Suprapubic skin (tissue), 4 donors: ENCODE measurements around the gene PDE1C. TPM values are rescaled to one million over a fixed set of nuclear protein-coding genes. Genes with fewer than 3 reads are reported as not detected.

Experiments
- DNase-seq, 2 donors: peaks; one replicate each; pipeline ENCODE4 v3.0.0-alpha.2; 2019; ENCODE audit warnings: low spot score in 2 of 2
- H3K27ac ChIP-seq: fragments of 200-600 bp; sonication (generic); one replicate; pipeline ENCODE4 v1.5.1; 2019
- H3K27me3 ChIP-seq: fragments of 200-600 bp; sonication (generic); one replicate; pipeline ENCODE4 v1.5.1; 2019
- H3K36me3 ChIP-seq: fragments of 200-600 bp; sonication (generic); one replicate; pipeline ENCODE4 v1.5.1; 2019
- H3K4me1 ChIP-seq: fragments of 200-600 bp; sonication (generic); one replicate; pipeline ENCODE4 v1.5.1; 2019
- H3K4me3 ChIP-seq: fragments of 200-600 bp; sonication (generic); one replicate; pipeline ENCODE4 v1.5.1; 2019; ENCODE audit warnings: mild to moderate bottlenecking
- H3K9me3 ChIP-seq: fragments of 200-600 bp; sonication (generic); one replicate; pipeline ENCODE4 v1.5.1; 2019
- CTCF ChIP-seq, 2 donors: fragments of 200-600 bp in 1 of 2; fragments of 450-650 bp in 1 of 2; sonication (generic) in 1 of 2; IDR thresholded peaks; one replicate each; pipeline ENCODE4 v1.5.1; 2016 to 2019; ENCODE audit warnings: antibody characterized with exemption in 2 of 2, mild to moderate bottlenecking in 1 of 2, moderate library complexity in 1 of 2
- EP300 ChIP-seq: sonication (generic); formaldehyde crosslinking; IDR thresholded peaks from one replicate; pipeline ENCODE4 v1.6.1; 2017; ENCODE audit warnings: antibody characterized with exemption
- POLR2A ChIP-seq, 2 donors: fragments of 450-650 bp; IDR thresholded peaks; one replicate each; pipeline ENCODE4 v1.6.1; 2017; ENCODE audit warnings: antibody characterized with exemption in 2 of 2, mild to moderate bottlenecking in 2 of 2, moderate library complexity in 2 of 2
- POLR2AphosphoS5 ChIP-seq, 3 donors: sonication (generic); formaldehyde crosslinking; IDR thresholded peaks; one replicate each; pipeline ENCODE4 v1.6.1; 2017; ENCODE audit warnings: antibody characterized with exemption in 3 of 3
- WGBS: methylation state at CpG from one replicate; pipeline ENCODE4 v1.1.5; 2018; 5-methylcytosine and 5-hydroxymethylcytosine counted together
- total RNA-seq, 4 donors: library from RNA; depleted of rRNA; stranded (reverse); fragments of >200 nt; gene quantifications; one replicate each; pipeline ENCODE4 v1.1.0, GENCODE V29; 2016

PDE1C gene
- total RNA-seq, 4 donors from 2014 or later = 0.64 to 1.8 (median 0.83) TPM

GRCh38 chr7:32037650-32038198 is 32.5 kb downstream of the PDE1C start:
- Histone ChIP-seq H3K27ac (no peak overlapping the region), H3K4me1 (no peaks in the 10 kb centered on the region), H3K4me3 (no peak overlapping the region), H3K36me3 (no peaks in the 10 kb centered on the region), H3K27me3 (no peaks in the 10 kb centered on the region), H3K9me3 (no peaks in the 10 kb centered on the region)
- no peak for DNase-seq
- TF ChIP-seq POLR2AphosphoS5 (IDR thresholded peaks at IDR 0.05) = no peak
- TF ChIP-seq CTCF (IDR thresholded peaks at IDR 0.05) = no peak
- no peak for TF ChIP-seq EP300
- TF ChIP-seq POLR2A (IDR thresholded peaks at IDR 0.05) = no peak

GRCh38 chr7:32036557-32036956 is 33.6 kb downstream of the PDE1C start:
- Histone ChIP-seq H3K27me3 (no peaks in the 10 kb centered on the region), H3K9me3 (no peaks in the 10 kb centered on the region), H3K4me1 (no peaks in the 10 kb centered on the region), H3K4me3 (no peak overlapping the region), H3K27ac (no peak overlapping the region), H3K36me3 (no peaks in the 10 kb centered on the region)
- TF ChIP-seq CTCF (IDR thresholded peaks at IDR 0.05) (no peak), POLR2A (IDR thresholded peaks at IDR 0.05) (no peak), EP300 (no peak), POLR2AphosphoS5 (IDR thresholded peaks at IDR 0.05) (no peak)
- DNase-seq = no peak
- WGBS = 69% methylated on average over 2 of the region's 2 CpGs

- WGBS = 62% methylated on average over 2 of the region's 2 CpGs
- no peak for DNase-seq
- Histone ChIP-seq H3K9me3 (no peaks in the 10 kb centered on the region), H3K27me3 (no peaks in the 10 kb centered on the region), H3K36me3 (no peaks in the 10 kb centered on the region), H3K27ac (no peak overlapping the region), H3K4me3 (no peak overlapping the region), H3K4me1 (no peaks in the 10 kb centered on the region)
- TF ChIP-seq CTCF (IDR thresholded peaks at IDR 0.05) = no peak
- no peak for TF ChIP-seq POLR2AphosphoS5 (IDR thresholded peaks at IDR 0.05)
- TF ChIP-seq POLR2A (IDR thresholded peaks at IDR 0.05) = no peak
- no peak for TF ChIP-seq EP300
Measured at GRCh38 chr7:32034052-32034451, 36.2 kb downstream of the PDE1C start.

- Histone ChIP-seq H3K4me3 (no peak overlapping the region), H3K36me3 (no peaks in the 10 kb centered on the region), H3K9me3 (no peaks in the 10 kb centered on the region), H3K27me3 (no peaks in the 10 kb centered on the region), H3K27ac (no peak overlapping the region), H3K4me1 (no peaks in the 10 kb centered on the region)
- no peak for TF ChIP-seq CTCF (IDR thresholded peaks at IDR 0.05)
- no peak for TF ChIP-seq EP300
- no peak for TF ChIP-seq POLR2A (IDR thresholded peaks at IDR 0.05)
- no peak for TF ChIP-seq POLR2AphosphoS5 (IDR thresholded peaks at IDR 0.05)
- 62% methylated on average over 3 of the region's 3 CpGs for whole genome bisulfite sequencing
- DNase-seq = no peak
Measured at GRCh38 chr7:32033006-32033405, 37.2 kb downstream of the PDE1C start.

GRCh38 chr7:32032211-32032610 is 38.0 kb downstream of the PDE1C start:
- Histone ChIP-seq H3K36me3 (no peaks in the 10 kb centered on the region), H3K27ac (no peak overlapping the region), H3K27me3 (no peaks in the 10 kb centered on the region), H3K9me3 (no peaks in the 10 kb centered on the region), H3K4me1 (no peaks in the 10 kb centered on the region), H3K4me3 (no peak overlapping the region)
- DNase-seq = no peak
- TF ChIP-seq POLR2A (IDR thresholded peaks at IDR 0.05) = no peak
- no peak for TF ChIP-seq POLR2AphosphoS5 (IDR thresholded peaks at IDR 0.05)
- 90% methylated on average over 4 of the region's 4 CpGs for WGBS
